WI38 (cell line): ENCODE results near the gene STXBP4.

Experiments used
- H3K4me3 ChIP-seq: 2 replicates; pipeline ENCODE4 v1.5.1; 2011; ENCODE audit warnings: low read depth, mild to moderate bottlenecking, control low read depth, low read length
- TF ChIP-seq, protein P1 (sequence below): IDR thresholded peaks from 2 replicates; pipeline ENCODE4 v1.5.1; 2012; ENCODE audit warnings: low read depth, mild to moderate bottlenecking, control low read depth, low read length

STXBP4 gene

DNA sequence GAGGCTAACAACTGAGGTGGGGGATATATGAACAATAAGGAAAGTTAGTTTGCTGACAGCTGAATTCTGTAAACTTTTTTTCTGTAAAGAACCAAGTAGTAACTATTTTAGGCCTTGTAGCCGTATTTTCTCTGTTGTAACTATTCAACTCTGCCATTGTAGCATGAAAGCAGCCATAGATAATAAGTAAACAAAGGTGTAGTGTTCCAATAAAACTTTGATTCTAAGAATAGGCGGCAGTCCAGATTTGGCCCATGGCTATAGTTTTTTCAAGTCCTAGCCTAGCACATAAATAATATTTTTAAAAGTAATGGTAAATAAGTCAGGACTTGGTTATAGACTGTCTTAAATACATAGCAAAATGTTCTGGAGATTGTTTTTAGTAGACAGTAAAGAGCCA lies 142.0 kb downstream of the STXBP4 start:
- no peak overlapping the region for H3K4me3 ChIP-seq
- TF ChIP-seq, protein P1, sequence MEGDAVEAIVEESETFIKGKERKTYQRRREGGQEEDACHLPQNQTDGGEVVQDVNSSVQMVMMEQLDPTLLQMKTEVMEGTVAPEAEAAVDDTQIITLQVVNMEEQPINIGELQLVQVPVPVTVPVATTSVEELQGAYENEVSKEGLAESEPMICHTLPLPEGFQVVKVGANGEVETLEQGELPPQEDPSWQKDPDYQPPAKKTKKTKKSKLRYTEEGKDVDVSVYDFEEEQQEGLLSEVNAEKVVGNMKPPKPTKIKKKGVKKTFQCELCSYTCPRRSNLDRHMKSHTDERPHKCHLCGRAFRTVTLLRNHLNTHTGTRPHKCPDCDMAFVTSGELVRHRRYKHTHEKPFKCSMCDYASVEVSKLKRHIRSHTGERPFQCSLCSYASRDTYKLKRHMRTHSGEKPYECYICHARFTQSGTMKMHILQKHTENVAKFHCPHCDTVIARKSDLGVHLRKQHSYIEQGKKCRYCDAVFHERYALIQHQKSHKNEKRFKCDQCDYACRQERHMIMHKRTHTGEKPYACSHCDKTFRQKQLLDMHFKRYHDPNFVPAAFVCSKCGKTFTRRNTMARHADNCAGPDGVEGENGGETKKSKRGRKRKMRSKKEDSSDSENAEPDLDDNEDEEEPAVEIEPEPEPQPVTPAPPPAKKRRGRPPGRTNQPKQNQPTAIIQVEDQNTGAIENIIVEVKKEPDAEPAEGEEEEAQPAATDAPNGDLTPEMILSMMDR: no peak

DNA sequence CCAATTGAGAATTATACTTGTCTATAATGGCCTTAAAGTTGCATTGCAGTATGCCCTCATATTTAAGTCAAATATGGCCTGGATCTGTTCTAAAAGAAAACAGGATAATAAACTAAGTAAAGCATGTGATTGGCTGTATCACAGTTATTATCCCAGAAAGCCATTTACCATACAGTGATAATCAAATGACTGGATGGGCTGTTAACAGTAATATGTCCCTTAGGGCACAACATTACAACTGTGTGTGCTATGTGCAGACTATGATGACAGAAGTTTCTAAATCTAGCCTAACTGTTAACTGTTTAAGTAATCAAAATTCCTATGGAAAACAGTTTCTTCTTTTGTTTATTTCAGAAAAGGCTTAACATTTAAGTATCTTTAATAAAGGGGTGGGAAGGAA lies 145.7 kb downstream of the STXBP4 start:
- TF ChIP-seq, protein P1: no peak
- no peak overlapping the region for H3K4me3 ChIP-seq

- H3K4me3 ChIP-seq: no peak overlapping the region
- TF ChIP-seq, protein P1: no peak
These were observed 147.9 kb downstream of the STXBP4 start for GRCh38 chr17:55116440-55116914.

DNA sequence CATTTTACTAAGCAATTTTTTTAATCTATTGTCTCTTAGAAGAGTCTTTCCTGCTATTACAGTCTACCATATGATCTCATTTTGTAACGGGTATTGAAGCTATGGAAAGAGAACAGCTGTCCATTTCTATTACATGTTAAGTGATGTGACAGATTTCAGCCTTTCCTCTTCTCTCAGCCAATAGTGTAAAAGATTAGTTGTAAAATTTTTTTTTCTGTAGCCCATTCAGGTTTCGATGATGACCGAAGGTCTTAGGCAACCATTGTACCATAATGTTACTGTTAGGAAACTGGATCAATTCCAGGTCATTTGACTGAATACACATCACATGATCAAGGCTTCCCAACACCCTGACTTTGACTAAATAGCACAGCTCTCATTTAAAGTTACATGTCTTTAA lies 148.6 kb downstream of the STXBP4 start:
- H3K4me3 ChIP-seq: no peak overlapping the region
- TF ChIP-seq, protein P1: no peak

- no peak overlapping the region for H3K4me3 ChIP-seq
- TF ChIP-seq, protein P1: no peak
These were observed 152.1 kb downstream of the STXBP4 start for GRCh38 chr17:55120651-55121050.

DNA sequence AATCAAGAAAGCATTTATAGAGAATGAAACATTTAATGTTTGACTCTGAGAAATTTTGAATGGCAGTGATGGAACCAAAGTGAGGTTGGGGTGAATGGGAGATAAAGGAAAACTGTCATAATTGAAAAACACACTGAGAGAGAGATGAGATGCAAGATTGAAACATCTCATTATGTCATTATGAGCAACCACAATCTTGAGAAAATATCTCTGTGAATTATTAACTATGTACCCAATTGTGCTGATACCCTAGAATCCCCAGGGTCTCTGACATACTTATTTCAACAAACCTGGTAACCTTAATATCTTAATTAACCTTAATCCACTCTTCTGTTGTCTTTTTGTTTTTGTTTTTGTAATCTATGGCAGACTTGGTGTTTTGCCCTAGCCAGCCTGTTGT lies 152.7 kb downstream of the STXBP4 start:
- TF ChIP-seq, protein P1: no peak
- H3K4me3 ChIP-seq: no peak overlapping the region

GRCh38 chr17:55122114-55122513 lies 153.5 kb downstream of the STXBP4 start:
- H3K4me3 ChIP-seq: no peak overlapping the region

More at GRCh38 chr17:55122114-55122513, 153.5 kb downstream of the STXBP4 start:
- TF ChIP-seq, protein P1: no peak
